B cell (primary cell): Measurements from ENCODE around the gene DBF4B. TPM values are rescaled to one million over a fixed set of nuclear protein-coding genes. Genes with fewer than 3 reads are reported as not detected.

Source experiments
- ATAC-seq: fragments of 200-7000 bp; cut with Tn5 transposase; one replicate; pipeline ENCODE4 v1.10.0; 2021; ENCODE audit warnings: low read depth, mild to moderate bottlenecking, moderate number of reproducible peaks, moderate library complexity
- CTCF ChIA-PET: fragments of 350-600 bp; sonication (Branson Sonifier 250); formaldehyde crosslinking; loops from one replicate; lab custom pipeline; 2021; ENCODE audit warnings: antibody characterized with exemption, inconsistent platforms; lab: Charles Lee
- POLR2A ChIA-PET: fragments of 350-600 bp; sonication (Branson Sonifier 250); formaldehyde crosslinking; loops from one replicate; lab custom pipeline; 2021; ENCODE audit warnings: antibody characterized with exemption; lab: Charles Lee
- DNase-seq: peaks from one replicate; pipeline ENCODE4 v3.0.0; 2013
- H2AFZ ChIP-seq: 2 replicates; pipeline ENCODE4 v1.6.1; 2012; ENCODE audit warnings: mild to moderate bottlenecking, low read depth, low read length; ENCODE audit not compliant: insufficient read depth, poor library complexity, severe bottlenecking
- H3K27ac ChIP-seq, 2 donors: 1 replicate in 1 of 2; 2 replicates in 1 of 2; pipeline ENCODE4 v1.5.1; 2012 to 2013; ENCODE audit warnings: low read length in 2 of 2, mild to moderate bottlenecking in 2 of 2, moderate library complexity in 1 of 2
- H3K27me3 ChIP-seq, 4 experiments: fragments of 200-600 bp in 1 of 4; sonication (generic) in 1 of 4; replicated peaks in 1 of 4; 1 replicate in 2 of 4; 2 replicates in 2 of 4; pipeline versions ENCODE4 v1.6.1 to v1.7.0; 2013 to 2016; ENCODE audit warnings: low read length in 3 of 4, mild to moderate bottlenecking in 2 of 4, mixed read lengths in 1 of 4, moderate library complexity in 1 of 4; ENCODE audit not compliant: insufficient read depth in 4 of 4, control insufficient read depth in 3 of 4; ENCODE audit errors: control extremely low read depth in 1 of 4
- H3K36me3 ChIP-seq, 2 experiments: replicated peaks in 1 of 2; 1 replicate in 1 of 2; 2 replicates in 1 of 2; pipeline versions ENCODE4 v1.6.1 to v1.7.1; 2013; ENCODE audit warnings: low read length in 1 of 2; ENCODE audit not compliant: insufficient read depth in 2 of 2, control insufficient read depth in 1 of 2; ENCODE audit errors: control extremely low read depth in 1 of 2, extremely low read depth in 1 of 2
- H3K4me1 ChIP-seq, 2 donors: fragments of 200-600 bp in 1 of 2; sonication (generic) in 1 of 2; 1 replicate in 1 of 2; 2 replicates in 1 of 2; pipeline versions ENCODE4 v1.5.1 to v1.6.1; 2013 to 2017; ENCODE audit warnings: low read length in 2 of 2; ENCODE audit not compliant: control insufficient read depth in 2 of 2, insufficient read depth in 2 of 2
- H3K4me2 ChIP-seq: replicated peaks from 2 replicates; pipeline ENCODE3; 2012; ENCODE audit warnings: mild to moderate bottlenecking, low read depth, low read length; ENCODE audit not compliant: poor library complexity, severe bottlenecking
- H3K4me3 ChIP-seq, 5 experiments: fragments of 200-600 bp in 1 of 5; sonication (generic) in 1 of 5; 1 replicate in 3 of 5; 2 replicates in 2 of 5; pipeline versions ENCODE4 v1.5.1 to v1.7.0; 2011 to 2016; ENCODE audit warnings: low read length in 4 of 5, mild to moderate bottlenecking in 4 of 5, low read depth in 2 of 5, control low read depth in 1 of 5, moderate library complexity in 1 of 5; ENCODE audit not compliant: insufficient read depth in 1 of 5; ENCODE audit errors: control extremely low read depth in 1 of 5, extremely low read depth in 1 of 5
- H3K79me2 ChIP-seq: fragments of 200-600 bp; sonication (generic); one replicate; pipeline ENCODE4 v1.6.0; 2016; ENCODE audit warnings: low read length; ENCODE audit not compliant: control insufficient read depth, insufficient read depth
- H3K9ac ChIP-seq: fragments of 200-600 bp; sonication (generic); 2 replicates; pipeline ENCODE4 v1.6.1; 2017; ENCODE audit warnings: mild to moderate bottlenecking, low read length, moderate library complexity
- H3K9me3 ChIP-seq, 3 donors: one replicate each; pipeline versions ENCODE4 v1.6.1 to v1.7.1; 2013; ENCODE audit warnings: low read length in 2 of 3; ENCODE audit not compliant: control insufficient read depth in 2 of 3, insufficient read depth in 1 of 3; ENCODE audit errors: control extremely low read depth in 1 of 3
- H4K20me1 ChIP-seq: 2 replicates; pipeline ENCODE4 v1.6.0; 2012; ENCODE audit warnings: mild to moderate bottlenecking, low read length; ENCODE audit not compliant: insufficient read depth, control insufficient read depth, poor library complexity, severe bottlenecking
- H3K27ac Mint-ChIP-seq: one replicate; pipeline ENCODE4 v1.8.0; 2021; ENCODE audit warnings: mixed read lengths
- H3K27me3 Mint-ChIP-seq: one replicate; pipeline ENCODE4 v1.8.0; 2021; ENCODE audit warnings: mixed read lengths
- H3K4me1 Mint-ChIP-seq: one replicate; pipeline ENCODE4 v1.8.0; 2021; ENCODE audit warnings: mixed read lengths
- H3K4me3 Mint-ChIP-seq: one replicate; pipeline ENCODE4 v1.8.0; 2021; ENCODE audit warnings: mixed read lengths
- H3K9me3 Mint-ChIP-seq: one replicate; pipeline ENCODE4 v1.8.0; 2022; ENCODE audit warnings: mixed read lengths; ENCODE audit not compliant: insufficient read depth
- EZH2 ChIP-seq: IDR thresholded peaks from 2 replicates; pipeline ENCODE4 v1.6.1; 2012; ENCODE audit warnings: borderline replicate concordance, low read depth, mild to moderate bottlenecking, moderate library complexity, low read length; ENCODE audit not compliant: insufficient read depth, poor library complexity, severe bottlenecking
- WGBS: methylation state at CpG from one replicate; pipeline ENCODE4 v1.1.5; 2013; ENCODE audit warnings: missing lambda C conversion rate; ENCODE audit not compliant: insufficient coverage; 5-methylcytosine and 5-hydroxymethylcytosine counted together
- intact Hi-C: fragments of 100-400 bp; cut with micrococcal nuclease; formaldehyde crosslinking; loops from one replicate; pipeline ENCODE4 v1.10.0; 2022
- polyA plus RNA-seq: library from polyadenylated mRNA; depleted of rRNA; stranded (reverse); fragments of >200 nt; gene quantifications from 2 replicates; pipeline ENCODE4 v1.2.3, GENCODE V29; 2012
- total RNA-seq, 2 donors: library from RNA; stranded (reverse); fragments of 120-200 nt in 1 of 2; gene quantifications; 1 replicate in 1 of 2; 2 replicates in 1 of 2; pipeline versions ENCODE4 v1.2.3 to v1.2.4, GENCODE V29; 2013 to 2022
- TF ChIP-seq, protein P1 (sequence below): fragments of 200-600 bp; IDR thresholded peaks from one replicate; pipeline ENCODE4 v1.8.0; 2022; ENCODE audit warnings: antibody characterized with exemption, mild to moderate bottlenecking

DBF4B gene
- total and polyA plus RNA-seq, 2 donors (not counting 1 experiment from before 2014, with no cell fraction given) = 10.9 to 15.9 TPM

- H3K79me2 ChIP-seq = no peaks in the 10 kb centered on the region
- H3K36me3 ChIP-seq = no peaks in the 10 kb centered on the region
- H3K9ac ChIP-seq = no peak overlapping the region
- peaks cover 7% of the 10 kb centered on the region for H3K27me3 Mint-ChIP-seq
- DNase-seq = peak; percentile 7
- no peaks in the 10 kb centered on the region for H4K20me1 ChIP-seq
- no peak overlapping the region for H3K27ac Mint-ChIP-seq
- no peak overlapping the region for H3K4me3 Mint-ChIP-seq
- no peak overlapping the region for H3K4me2 ChIP-seq
- CTCF ChIA-PET = interaction anchor here (1.0 to 11.1 kb wide), 3 partner anchors 93 to 106 kb away, joined by 4 to 208 read pairs (median 6); no protein-coding TSS in a partner anchor
- POLR2A ChIA-PET = interaction anchor here (0.5 kb wide), 1 partner anchor 245 kb away, joined by 4 read pairs; no protein-coding TSS in a partner anchor
- no peaks in the 10 kb centered on the region for H3K9me3 Mint-ChIP-seq
- intact Hi-C loops = no loop called here
- peaks cover 6 to 22% of the 10 kb centered on the region in 2 donors for H3K4me1 ChIP-seq
- TF ChIP-seq EZH2 = no peak
- TF ChIP-seq, protein P1, sequence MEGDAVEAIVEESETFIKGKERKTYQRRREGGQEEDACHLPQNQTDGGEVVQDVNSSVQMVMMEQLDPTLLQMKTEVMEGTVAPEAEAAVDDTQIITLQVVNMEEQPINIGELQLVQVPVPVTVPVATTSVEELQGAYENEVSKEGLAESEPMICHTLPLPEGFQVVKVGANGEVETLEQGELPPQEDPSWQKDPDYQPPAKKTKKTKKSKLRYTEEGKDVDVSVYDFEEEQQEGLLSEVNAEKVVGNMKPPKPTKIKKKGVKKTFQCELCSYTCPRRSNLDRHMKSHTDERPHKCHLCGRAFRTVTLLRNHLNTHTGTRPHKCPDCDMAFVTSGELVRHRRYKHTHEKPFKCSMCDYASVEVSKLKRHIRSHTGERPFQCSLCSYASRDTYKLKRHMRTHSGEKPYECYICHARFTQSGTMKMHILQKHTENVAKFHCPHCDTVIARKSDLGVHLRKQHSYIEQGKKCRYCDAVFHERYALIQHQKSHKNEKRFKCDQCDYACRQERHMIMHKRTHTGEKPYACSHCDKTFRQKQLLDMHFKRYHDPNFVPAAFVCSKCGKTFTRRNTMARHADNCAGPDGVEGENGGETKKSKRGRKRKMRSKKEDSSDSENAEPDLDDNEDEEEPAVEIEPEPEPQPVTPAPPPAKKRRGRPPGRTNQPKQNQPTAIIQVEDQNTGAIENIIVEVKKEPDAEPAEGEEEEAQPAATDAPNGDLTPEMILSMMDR = no peak
- no peak overlapping the region for H3K4me3 ChIP-seq
- WGBS = 83% methylated on average over 18 of the region's 21 CpGs
- no peak overlapping the region for H2AFZ ChIP-seq
- peaks cover 16% of the 10 kb centered on the region for H3K4me1 Mint-ChIP-seq
- H3K27ac ChIP-seq = no peak overlapping the region
- no peaks in the 10 kb centered on the region for H3K9me3 ChIP-seq
- H3K27me3 ChIP-seq = peaks cover 0 to 18% (median 0%) of the 10 kb centered on the region in 4 experiments
- ATAC-seq = no peak
These were observed 64.0 kb downstream of the DBF4B start for GRCh38 chr17:44772308-44773045.

DNA sequence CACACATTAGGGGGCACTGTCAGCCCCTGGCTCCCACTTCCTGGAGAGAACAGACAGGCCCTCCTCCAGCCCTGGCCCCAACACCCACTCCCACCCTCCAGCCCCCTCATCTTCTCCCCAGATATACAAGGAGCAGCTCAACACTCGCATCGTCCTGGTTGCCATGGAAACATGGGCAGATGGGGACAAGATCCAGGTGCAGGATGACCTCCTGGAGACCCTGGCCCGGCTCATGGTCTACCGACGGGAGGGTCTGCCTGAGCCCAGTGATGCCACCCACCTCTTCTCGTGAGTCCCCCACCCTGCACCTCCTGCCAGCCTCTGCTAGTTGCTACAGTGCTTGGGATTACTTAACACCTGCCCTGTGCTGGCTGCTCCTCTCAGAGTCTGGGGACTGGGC lies 64.7 kb downstream of the DBF4B start:
- no peak overlapping the region for H3K4me3 ChIP-seq
- ATAC-seq = no peak
- H3K36me3 ChIP-seq = no peaks in the 10 kb centered on the region
- DNase-seq = no peak
- intact Hi-C loops = no loop called here
- no peaks in the 10 kb centered on the region for H4K20me1 ChIP-seq
- H3K27me3 ChIP-seq = peaks cover 0 to 22% (median 0%) of the 10 kb centered on the region in 4 experiments
- CTCF ChIA-PET = interaction anchor here (0.9 to 11.1 kb wide), 5 partner anchors 13 to 326 kb away, joined by 4 to 208 read pairs (median 4); no protein-coding TSS in a partner anchor
- TF ChIP-seq, protein P1 = no peak
- no peak for TF ChIP-seq EZH2
- Mint-ChIP-seq H3K4me3 (no peak overlapping the region), H3K4me1 (peaks cover 12% of the 10 kb centered on the region), H3K27ac (no peak overlapping the region), H3K9me3 (no peaks in the 10 kb centered on the region), H3K27me3 (peaks cover 7% of the 10 kb centered on the region)
- H3K79me2 ChIP-seq = no peaks in the 10 kb centered on the region
- H3K4me1 ChIP-seq = peaks cover 6 to 16% of the 10 kb centered on the region in 2 donors
- no peak overlapping the region for H3K9ac ChIP-seq
- no peak overlapping the region for H2AFZ ChIP-seq
- H3K9me3 ChIP-seq = no peaks in the 10 kb centered on the region
- no peak overlapping the region for H3K4me2 ChIP-seq
- POLR2A ChIA-PET = interaction anchor here (0.5 kb wide), 1 partner anchor 244 kb away, joined by 4 read pairs; no protein-coding TSS in a partner anchor
- WGBS = 94% methylated on average over 6 of the region's 6 CpGs
- no peak overlapping the region for H3K27ac ChIP-seq
